IMR-90 (cell line): ENCODE results near the gene LTC4S.

Experiments used
- RAD21 ChIP-seq: IDR thresholded peaks from 2 replicates; pipeline ENCODE4 v1.6.1; 2012; ENCODE audit warnings: low read length, improper control_type of control experiment
- RFX5 ChIP-seq: IDR thresholded peaks from 2 replicates; pipeline ENCODE4 v1.8.0; 2012; ENCODE audit warnings: low read depth, mild to moderate bottlenecking, low read length, moderate library complexity
- TF ChIP-seq, protein P1 (sequence below): conservative IDR thresholded peaks from 2 replicates; pipeline ENCODE4 v1.5.1; 2012; ENCODE audit warnings: mild to moderate bottlenecking, low read depth, low read length, improper control_type of control experiment

DNA sequence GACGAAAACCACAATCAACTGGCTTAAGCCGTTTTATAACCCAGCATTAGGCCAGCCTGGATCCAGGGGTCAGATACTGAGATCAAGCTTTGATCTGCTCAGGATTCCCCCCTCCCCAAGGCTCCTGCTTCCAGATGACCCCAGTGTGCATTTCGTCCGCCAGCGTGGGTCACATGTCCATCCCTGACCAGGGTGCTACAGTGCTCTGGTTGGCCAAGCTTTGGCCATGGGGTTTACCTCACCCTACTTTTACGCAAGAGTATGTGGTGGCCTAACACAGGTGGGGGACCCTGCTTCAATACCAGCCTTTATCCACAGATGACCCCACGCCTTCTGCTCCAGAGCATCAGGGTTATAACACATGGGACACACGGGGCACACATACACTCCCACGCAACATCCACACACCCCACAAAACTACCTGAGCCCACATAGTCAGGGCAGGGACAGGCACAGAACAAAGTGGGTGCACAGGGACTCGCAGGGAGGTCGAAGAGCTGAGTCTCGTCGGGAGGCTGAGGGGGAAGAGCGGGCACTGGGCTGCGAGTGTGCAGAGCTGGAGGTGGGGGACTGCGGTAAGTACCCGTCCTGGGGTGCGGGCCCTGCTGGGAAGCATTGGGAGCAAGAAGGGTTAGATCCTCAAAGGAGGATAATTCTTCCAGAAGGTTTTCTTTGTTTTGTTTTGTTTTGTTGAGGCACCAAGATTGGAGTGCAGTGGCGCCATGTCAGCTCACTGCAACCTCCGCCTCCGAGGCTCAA, 21.9 kb downstream of the LTC4S start:
- TF ChIP-seq RAD21 (no peak), RFX5 (no peak)
- TF ChIP-seq, protein P1, sequence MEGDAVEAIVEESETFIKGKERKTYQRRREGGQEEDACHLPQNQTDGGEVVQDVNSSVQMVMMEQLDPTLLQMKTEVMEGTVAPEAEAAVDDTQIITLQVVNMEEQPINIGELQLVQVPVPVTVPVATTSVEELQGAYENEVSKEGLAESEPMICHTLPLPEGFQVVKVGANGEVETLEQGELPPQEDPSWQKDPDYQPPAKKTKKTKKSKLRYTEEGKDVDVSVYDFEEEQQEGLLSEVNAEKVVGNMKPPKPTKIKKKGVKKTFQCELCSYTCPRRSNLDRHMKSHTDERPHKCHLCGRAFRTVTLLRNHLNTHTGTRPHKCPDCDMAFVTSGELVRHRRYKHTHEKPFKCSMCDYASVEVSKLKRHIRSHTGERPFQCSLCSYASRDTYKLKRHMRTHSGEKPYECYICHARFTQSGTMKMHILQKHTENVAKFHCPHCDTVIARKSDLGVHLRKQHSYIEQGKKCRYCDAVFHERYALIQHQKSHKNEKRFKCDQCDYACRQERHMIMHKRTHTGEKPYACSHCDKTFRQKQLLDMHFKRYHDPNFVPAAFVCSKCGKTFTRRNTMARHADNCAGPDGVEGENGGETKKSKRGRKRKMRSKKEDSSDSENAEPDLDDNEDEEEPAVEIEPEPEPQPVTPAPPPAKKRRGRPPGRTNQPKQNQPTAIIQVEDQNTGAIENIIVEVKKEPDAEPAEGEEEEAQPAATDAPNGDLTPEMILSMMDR = no peak
